Gastrocnemius medialis (tissue), 4 donors: ENCODE measurements around the gene MTMR12.

Source experiments
- CTCF ChIP-seq, 5 experiments: fragments of 450-650 bp in 3 of 5; fragments of 200-600 bp in 2 of 5; sonication (generic) in 2 of 5; IDR thresholded peaks in 4 of 5; conservative IDR thresholded peaks in 1 of 5; 1 replicate in 4 of 5; 2 replicates in 1 of 5; pipeline ENCODE4 v1.5.1; 2016 to 2019; ENCODE audit warnings: antibody characterized with exemption in 5 of 5, mild to moderate bottlenecking in 3 of 5, moderate library complexity in 3 of 5
- POLR2A ChIP-seq, 2 donors: fragments of 450-650 bp; IDR thresholded peaks; one replicate each; pipeline ENCODE4 v1.6.1; 2017; ENCODE audit warnings: antibody characterized with exemption in 2 of 2, mild to moderate bottlenecking in 2 of 2, moderate library complexity in 2 of 2

GRCh38 chr5:32342656-32343055 lies 29.9 kb upstream of the MTMR12 start:
- TF ChIP-seq CTCF (IDR thresholded peaks at IDR 0.05 in 4 of 5, conservative IDR thresholded peaks at IDR 0.05 in 1 of 5) (no peak), POLR2A (IDR thresholded peaks at IDR 0.05) (no peak)
